HG03159 (cell line): Measurements from ENCODE around the gene CBFA2T2.
"Not testable (repeated sequence)": the region's sequence is repeated elsewhere in the genome, so short reads cannot be mapped to it uniquely, and the experiment has no call there.

Experiments
- ATAC-seq: cut with Tn5 transposase; IDR thresholded peaks from one replicate; pipeline ENCODE4 v1.9.1; 2021; ENCODE audit warnings: mild to moderate bottlenecking, moderate library complexity; ENCODE audit not compliant: unreplicated experiment

The CBFA2T2 gene

GRCh38 chr20:33688938-33689424 is 199.1 kb downstream of the CBFA2T2 start:
- no peak for ATAC-seq

GRCh38 chr20:33689493-33689892 is 199.6 kb downstream of the CBFA2T2 start:
- ATAC-seq: no peak

- ATAC-seq: no peak
Observed at GRCh38 chr20:33689973-33690372, 200.1 kb downstream of the CBFA2T2 start.

- no peak for ATAC-seq
Observed at GRCh38 chr20:33693289-33693688, 203.4 kb downstream of the CBFA2T2 start.

GRCh38 chr20:33693741-33694638 is 204.1 kb downstream of the CBFA2T2 start:
- no peak for ATAC-seq

- ATAC-seq: no peak
Observed at GRCh38 chr20:33694639-33695012, 204.7 kb downstream of the CBFA2T2 start.

- no peak for ATAC-seq
Observed at GRCh38 chr20:33696448-33696847, 206.6 kb downstream of the CBFA2T2 start.

- ATAC-seq: no peak
Observed at GRCh38 chr20:33697129-33697528, 207.2 kb downstream of the CBFA2T2 start.

- ATAC-seq: not testable (repeated sequence)
Observed at GRCh38 chr20:33698966-33699365, 209.1 kb downstream of the CBFA2T2 start.
